Measurements from ENCODE around the gene MLPH. TPM values are rescaled to one million over a fixed set of nuclear protein-coding genes. Genes with fewer than 3 reads are reported as not detected.

MLPH gene
- total RNA-seq, 2 experiments from 2014 or later = not detected

DNA sequence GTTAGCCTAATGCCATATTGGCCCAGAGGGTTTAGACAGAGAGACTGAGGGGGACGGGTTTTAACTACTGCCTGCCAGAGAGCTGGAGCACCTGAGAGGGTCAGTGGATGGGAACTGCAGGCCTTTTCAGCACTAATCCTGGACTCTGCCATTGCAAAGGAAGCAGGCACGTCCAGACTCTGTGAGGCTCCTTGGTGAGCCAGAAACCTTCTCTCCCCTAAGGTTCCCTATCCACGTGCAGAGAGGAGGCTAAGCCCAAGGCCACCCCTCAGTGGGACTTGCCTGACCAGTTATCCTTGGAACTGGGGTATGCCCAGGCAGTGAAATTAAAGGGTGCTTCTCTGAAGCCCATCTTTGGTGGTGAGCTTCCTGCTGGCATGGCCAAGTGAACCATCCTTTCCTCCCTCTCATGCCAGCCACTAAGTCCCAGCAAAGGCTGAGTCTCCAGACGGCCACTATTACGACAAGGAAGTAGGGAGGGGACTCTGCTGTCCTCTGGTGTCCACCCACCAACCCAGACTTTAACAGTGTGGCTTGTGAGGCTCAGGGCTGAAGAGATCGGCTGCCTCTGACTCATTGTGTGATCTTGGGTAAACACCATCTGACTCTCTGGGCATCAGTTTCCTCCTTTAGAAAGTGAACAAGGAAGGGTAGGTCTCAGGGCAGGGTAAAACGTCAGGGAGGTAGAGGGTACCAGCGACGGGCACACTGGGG lies 3.9 kb upstream of the MLPH start:
- Mint-ChIP-seq H3K9me3 (ENCODE audit: insufficient read depth) (no peaks in the 10 kb centered on the region), H3K27me3 (ENCODE audit: low read depth) (peaks cover 43% of the 10 kb centered on the region), H3K36me3 (ENCODE audit: low read depth) (no peaks in the 10 kb centered on the region), H3K4me3 (no peak overlapping the region), H3K27ac (no peak overlapping the region), H3K4me1 (ENCODE audit: low read depth) (no peaks in the 10 kb centered on the region)
- DNase-seq = no peak
- ChIA-PET CTCF (interaction anchor here (3.0 kb wide), 1 partner anchor 62 kb away, joined by 10 read pairs; no protein-coding TSS in a partner anchor), POLR2A (no interaction called here)
- no peak for ATAC-seq

DNA sequence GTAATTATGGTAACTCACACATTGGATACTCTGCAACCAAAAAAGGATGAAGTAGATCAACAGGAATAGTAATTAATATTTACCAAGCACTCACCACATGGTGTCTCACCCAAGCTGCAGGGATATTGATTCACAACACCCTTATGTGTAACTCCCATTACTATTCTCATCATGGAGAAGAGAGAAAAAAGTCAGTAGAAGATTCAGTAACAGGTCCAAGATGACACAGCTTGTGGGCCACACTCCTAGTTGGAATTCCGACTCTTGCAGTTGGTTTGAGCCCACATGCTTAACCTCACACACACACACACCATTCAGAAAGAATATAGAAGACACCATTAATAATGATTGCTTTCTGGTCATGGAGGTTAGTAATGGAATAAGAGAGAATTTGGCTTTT lies 1.7 kb upstream of the MLPH start:
- Mint-ChIP-seq H3K4me1 (ENCODE audit: low read depth) (no peaks in the 10 kb centered on the region), H3K27ac (no peak overlapping the region), H3K36me3 (ENCODE audit: low read depth) (no peaks in the 10 kb centered on the region), H3K9me3 (ENCODE audit: insufficient read depth) (peaks cover under 1% of the 10 kb centered on the region), H3K4me3 (no peak overlapping the region), H3K27me3 (ENCODE audit: low read depth) (peaks cover 50% of the 10 kb centered on the region)
- POLR2A ChIA-PET = no interaction called here
- no peak for ATAC-seq
- CTCF ChIA-PET = interaction anchor here (2.1 kb wide), 1 partner anchor 9 kb away, joined by 5 read pairs; no protein-coding TSS in a partner anchor
- DNase-seq = no peak

DNA sequence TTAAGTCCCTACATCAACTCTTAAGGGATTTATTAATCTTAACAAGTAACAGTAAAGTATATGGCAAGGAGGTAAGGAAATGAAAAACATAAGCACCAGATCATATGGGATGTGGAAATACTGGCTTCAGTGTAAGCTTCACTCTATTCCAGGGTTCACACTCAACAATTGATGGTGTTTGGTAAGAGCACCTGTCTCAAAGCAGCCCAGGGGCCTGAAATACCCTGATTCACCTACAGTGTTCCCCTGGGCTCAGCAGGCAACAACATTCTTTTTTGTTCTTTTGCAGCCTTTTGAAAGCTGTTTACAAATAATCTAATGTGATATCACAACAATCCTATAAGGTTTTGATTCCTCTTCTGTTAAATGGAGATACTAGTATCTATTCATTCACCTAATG lies 1.2 kb upstream of the MLPH start:
- Mint-ChIP-seq H3K27ac (no peak overlapping the region), H3K36me3 (ENCODE audit: low read depth) (no peaks in the 10 kb centered on the region), H3K4me3 (no peak overlapping the region), H3K4me1 (ENCODE audit: low read depth) (no peaks in the 10 kb centered on the region), H3K27me3 (ENCODE audit: low read depth) (peaks cover 48% of the 10 kb centered on the region), H3K9me3 (ENCODE audit: insufficient read depth) (peaks cover 6% of the 10 kb centered on the region)
- DNase-seq (no peak), ATAC-seq (no peak)
- CTCF ChIA-PET = interaction anchor here (2.1 kb wide), 1 partner anchor 9 kb away, joined by 5 read pairs; no protein-coding TSS in a partner anchor
- POLR2A ChIA-PET = no interaction called here

DNA sequence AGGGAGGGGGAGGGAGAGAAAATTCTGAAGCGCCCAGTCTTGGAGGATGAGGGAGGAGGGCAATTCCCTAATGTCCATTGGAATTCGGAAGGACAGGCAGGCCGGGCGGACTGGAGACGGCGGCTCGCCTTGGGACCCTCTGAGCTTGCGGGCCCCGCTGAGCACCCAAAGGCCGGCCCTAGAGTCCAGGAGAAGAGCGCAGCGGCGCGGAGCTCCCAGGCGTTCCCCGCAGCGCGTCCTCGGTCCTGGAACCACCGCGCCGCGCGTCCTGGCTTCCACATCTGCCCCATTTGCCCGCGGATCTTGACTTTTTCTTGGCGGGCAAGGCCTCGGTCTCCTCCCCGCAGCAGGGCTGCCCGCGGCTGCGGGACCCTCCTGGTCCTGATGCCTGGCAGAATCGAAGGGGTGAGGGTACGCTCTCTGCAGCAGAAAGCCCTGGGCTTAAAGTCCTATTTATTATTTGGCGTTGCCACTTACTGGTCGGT lies 675 bp upstream of the MLPH start:
- Mint-ChIP-seq H3K4me3 (no peak overlapping the region), H3K36me3 (ENCODE audit: low read depth) (peaks cover 1% of the 10 kb centered on the region), H3K27me3 (ENCODE audit: low read depth) (peaks cover 48% of the 10 kb centered on the region), H3K9me3 (ENCODE audit: insufficient read depth) (peaks cover 12% of the 10 kb centered on the region), H3K4me1 (ENCODE audit: low read depth) (no peaks in the 10 kb centered on the region), H3K27ac (no peak overlapping the region)
- ATAC-seq = no peak
- POLR2A ChIA-PET = no interaction called here
- no peak for DNase-seq
- CTCF ChIA-PET = interaction anchor here (2.1 kb wide), 1 partner anchor 10 kb away, joined by 5 read pairs; no protein-coding TSS in a partner anchor

DNA sequence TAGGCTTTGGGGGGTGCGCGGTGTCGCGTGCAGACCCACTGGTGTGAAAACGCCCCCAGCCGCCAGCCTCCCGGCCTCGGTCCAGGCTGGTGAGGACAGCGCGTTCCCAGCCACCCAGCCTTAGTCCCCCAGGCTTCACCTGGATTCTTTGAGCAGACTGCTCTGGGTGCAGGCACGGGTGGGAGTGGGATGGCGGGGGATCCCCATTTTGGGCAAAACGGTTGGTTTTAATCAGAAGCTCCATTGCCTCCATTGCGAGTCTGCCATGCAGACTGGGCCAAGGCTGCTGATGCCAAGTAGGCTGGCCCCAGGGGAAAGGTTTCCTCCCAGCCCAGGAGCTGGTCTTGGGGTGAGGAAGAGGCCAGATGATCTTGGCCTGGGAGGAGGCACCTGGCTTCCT lies 445 bp downstream of the MLPH start:
- Mint-ChIP-seq H3K4me3 (no peak overlapping the region), H3K27ac (no peak overlapping the region), H3K36me3 (ENCODE audit: low read depth) (peaks cover 3% of the 10 kb centered on the region), H3K27me3 (ENCODE audit: low read depth) (peaks cover 46% of the 10 kb centered on the region), H3K4me1 (ENCODE audit: low read depth) (no peaks in the 10 kb centered on the region), H3K9me3 (ENCODE audit: insufficient read depth) (peaks cover 17% of the 10 kb centered on the region)
- ChIA-PET CTCF (interaction anchor here (2.1 kb wide), 1 partner anchor 11 kb away, joined by 5 read pairs; no protein-coding TSS in a partner anchor), POLR2A (no interaction called here)
- ATAC-seq (no peak), DNase-seq (no peak)

DNA sequence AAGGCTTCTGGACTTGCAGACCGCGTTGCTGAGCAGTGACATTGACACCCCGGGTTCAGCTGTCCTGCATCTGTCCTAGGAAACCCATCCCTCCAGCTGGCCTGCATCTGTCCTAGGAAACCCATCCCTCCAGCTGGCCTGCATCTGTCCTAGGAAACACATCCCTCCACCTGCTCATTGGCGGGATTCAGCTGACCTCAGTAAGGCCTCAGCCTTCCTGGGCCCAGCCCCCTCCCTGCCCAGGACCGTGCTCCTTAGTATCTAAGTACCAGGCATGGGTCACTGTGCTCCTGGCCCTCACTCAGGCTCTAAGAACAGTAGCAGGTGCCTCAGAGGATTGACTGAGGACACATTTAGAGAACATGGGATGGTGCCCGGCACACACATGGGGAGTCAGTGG lies 1.2 kb downstream of the MLPH start:
- Mint-ChIP-seq H3K27ac (no peak overlapping the region), H3K36me3 (ENCODE audit: low read depth) (peaks cover 3% of the 10 kb centered on the region), H3K9me3 (ENCODE audit: insufficient read depth) (peaks cover 17% of the 10 kb centered on the region), H3K27me3 (ENCODE audit: low read depth) (peaks cover 46% of the 10 kb centered on the region), H3K4me3 (no peak overlapping the region), H3K4me1 (ENCODE audit: low read depth) (no peaks in the 10 kb centered on the region)
- DNase-seq (no peak), ATAC-seq (no peak)
- CTCF ChIA-PET = interaction anchor here (1.3 kb wide), 1 partner anchor 67 kb away, joined by 4 read pairs; no protein-coding TSS in a partner anchor
- POLR2A ChIA-PET = no interaction called here

DNA sequence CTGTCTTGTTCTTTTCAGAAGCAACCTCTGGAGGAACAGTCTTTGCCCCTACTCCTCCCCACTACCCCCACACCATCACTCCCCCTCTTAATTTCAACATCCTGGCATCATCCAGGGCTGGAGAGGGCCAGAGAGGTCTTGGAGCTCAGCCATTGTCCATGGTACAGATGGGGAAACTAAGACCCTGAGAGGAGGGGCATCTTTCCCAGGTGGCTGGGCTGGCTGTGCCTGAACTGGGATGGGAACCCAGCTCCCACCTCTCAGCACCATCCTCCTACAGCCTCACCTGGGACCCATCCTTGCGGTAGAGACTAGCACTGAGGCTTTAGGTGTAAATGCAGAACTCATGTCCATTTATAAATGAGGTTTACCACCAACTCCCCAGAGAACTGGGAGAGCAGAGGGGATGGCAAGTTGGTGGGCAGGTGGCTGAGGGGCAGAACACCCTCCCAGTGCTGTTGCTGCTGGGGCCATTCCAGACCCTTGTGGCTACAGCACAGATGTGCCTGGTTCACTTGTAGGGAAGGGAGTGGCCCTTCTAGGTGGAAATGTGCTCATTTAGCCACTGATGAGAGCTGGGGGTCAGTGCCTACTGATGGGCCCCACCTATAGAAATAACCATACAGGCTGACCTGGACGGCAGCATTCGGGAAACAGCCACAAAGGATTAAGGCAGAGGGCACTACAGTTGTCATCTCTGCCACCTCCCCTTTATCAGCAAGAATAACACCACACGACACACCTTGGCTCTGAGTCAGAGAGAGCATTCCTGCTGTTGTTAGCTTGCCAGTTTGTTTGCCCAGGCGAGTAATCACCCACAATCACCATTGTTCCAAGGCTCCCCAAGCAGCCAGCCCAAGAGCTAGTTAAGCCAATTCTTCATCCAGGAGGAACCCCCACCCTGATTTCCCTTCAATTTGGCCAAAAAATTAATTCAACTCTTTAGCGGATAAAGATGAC lies 2.1 kb downstream of the MLPH start:
- no peak overlapping the region for H3K4me3 Mint-ChIP-seq
- H3K4me1 Mint-ChIP-seq (ENCODE audit: low read depth) = no peaks in the 10 kb centered on the region
- H3K27ac Mint-ChIP-seq = no peak overlapping the region
- CTCF ChIA-PET = interaction anchor here (1.3 kb wide), 1 partner anchor 68 kb away, joined by 4 read pairs; no protein-coding TSS in a partner anchor
- peaks cover 45% of the 10 kb centered on the region for H3K27me3 Mint-ChIP-seq (ENCODE audit: low read depth)
- POLR2A ChIA-PET = no interaction called here
- H3K9me3 Mint-ChIP-seq (ENCODE audit: insufficient read depth) = peaks cover 17% of the 10 kb centered on the region
- DNase-seq (no peak), ATAC-seq (no peak)
- peaks cover 3% of the 10 kb centered on the region for H3K36me3 Mint-ChIP-seq (ENCODE audit: low read depth)

DNA sequence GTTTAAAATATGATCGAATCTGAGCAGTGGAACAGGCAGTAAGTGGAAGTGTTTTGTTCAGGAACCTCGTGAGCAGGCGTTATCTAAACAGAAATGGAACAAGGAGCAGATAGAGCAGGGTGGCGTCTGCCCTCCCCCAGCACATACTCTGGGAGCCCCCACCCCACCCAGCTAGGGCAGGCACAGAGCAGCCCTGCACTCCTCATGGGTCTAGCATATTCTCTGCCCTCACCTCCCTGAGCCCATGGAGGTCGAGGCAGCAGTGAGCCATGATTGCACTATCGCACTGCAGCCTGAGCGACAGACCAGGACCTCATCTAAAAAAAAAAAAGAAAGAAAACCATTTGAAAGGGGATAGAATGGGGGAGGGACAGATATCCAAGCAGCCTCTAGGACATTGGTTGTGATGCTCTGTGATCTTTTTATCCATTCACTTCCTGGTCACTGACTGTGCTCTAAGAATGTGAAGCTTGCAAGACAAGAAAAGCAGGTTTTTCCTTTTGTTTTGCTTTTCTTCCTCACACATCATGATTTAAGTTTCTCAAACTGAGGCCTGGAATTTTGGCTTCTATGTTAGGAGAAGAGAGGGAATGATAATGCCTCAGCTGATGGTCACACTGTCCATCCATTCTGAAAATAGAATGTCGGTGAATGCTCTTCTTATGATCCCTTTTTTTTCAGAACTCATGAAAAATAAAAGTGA lies 3.1 kb downstream of the MLPH start:
- H3K36me3 Mint-ChIP-seq (ENCODE audit: low read depth) = peaks cover 3% of the 10 kb centered on the region
- peaks cover 17% of the 10 kb centered on the region for H3K9me3 Mint-ChIP-seq (ENCODE audit: insufficient read depth)
- ATAC-seq (no peak), DNase-seq (no peak)
- ChIA-PET POLR2A (interaction anchor here (0.7 kb wide), 1 partner anchor 154 kb away, joined by 4 read pairs; no protein-coding TSS in a partner anchor), CTCF (no interaction called here)
- H3K27me3 Mint-ChIP-seq (ENCODE audit: low read depth) = peaks cover 44% of the 10 kb centered on the region
- no peak overlapping the region for H3K27ac Mint-ChIP-seq
- no peak overlapping the region for H3K4me3 Mint-ChIP-seq
- no peaks in the 10 kb centered on the region for H3K4me1 Mint-ChIP-seq (ENCODE audit: low read depth)

DNA sequence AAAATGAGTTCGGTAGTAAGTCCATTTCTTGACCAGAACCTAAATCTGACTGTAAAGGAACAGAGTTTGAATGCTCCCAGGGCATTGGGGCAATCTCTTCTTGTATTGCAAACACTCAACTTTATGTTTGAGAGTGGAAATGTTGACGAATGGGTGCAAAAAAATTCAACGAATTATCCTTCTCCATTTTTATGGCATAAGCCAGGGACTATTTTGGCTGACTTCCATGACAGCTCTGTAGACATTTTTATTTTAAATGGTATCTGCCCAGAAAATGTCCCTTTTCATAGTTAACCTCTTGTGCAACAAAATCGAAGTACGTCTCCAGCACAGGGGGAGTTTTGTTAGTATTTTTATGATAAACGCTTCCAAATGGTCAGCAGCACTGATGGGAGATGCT lies 3.7 kb downstream of the MLPH start:
- peaks cover 17% of the 10 kb centered on the region for H3K9me3 Mint-ChIP-seq (ENCODE audit: insufficient read depth)
- H3K27me3 Mint-ChIP-seq (ENCODE audit: low read depth) = peaks cover 40% of the 10 kb centered on the region
- no peak for DNase-seq
- no peaks in the 10 kb centered on the region for H3K4me1 Mint-ChIP-seq (ENCODE audit: low read depth)
- H3K4me3 Mint-ChIP-seq = no peak overlapping the region
- ChIA-PET CTCF (no interaction called here), POLR2A (interaction anchor here (0.7 kb wide), 1 partner anchor 154 kb away, joined by 4 read pairs; no protein-coding TSS in a partner anchor)
- peaks cover 3% of the 10 kb centered on the region for H3K36me3 Mint-ChIP-seq (ENCODE audit: low read depth)
- no peak for ATAC-seq
- H3K27ac Mint-ChIP-seq = no peak overlapping the region

DNA sequence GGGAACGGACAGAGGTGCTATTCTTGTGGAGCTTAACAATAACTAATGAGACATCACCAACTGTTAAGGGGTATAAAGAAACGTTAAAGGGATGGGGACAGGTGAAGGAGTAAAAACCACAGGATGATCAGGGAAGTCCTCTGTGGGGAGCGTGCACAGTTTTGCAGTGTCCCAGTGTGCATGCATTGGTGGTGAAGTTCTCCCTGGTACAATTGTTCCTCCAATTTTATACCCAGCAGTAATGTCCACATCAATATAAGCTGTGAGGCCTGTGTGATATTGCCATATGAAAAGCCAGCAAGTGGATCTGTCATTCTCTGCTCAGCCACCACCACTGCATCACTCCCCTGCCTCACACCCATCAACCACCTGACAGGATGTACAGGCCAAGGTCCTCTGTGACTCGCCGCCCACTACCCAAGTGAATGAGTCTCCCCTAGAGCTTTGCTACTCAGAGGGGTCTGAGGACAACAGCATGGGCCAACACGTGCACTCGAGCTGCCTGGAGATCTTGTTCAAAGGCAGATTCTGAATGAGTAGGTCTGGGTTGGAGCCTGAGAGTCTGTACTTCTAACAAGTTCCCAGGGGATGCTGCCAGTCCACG lies 4.6 kb downstream of the MLPH start:
- DNase-seq (no peak), ATAC-seq (no peak)
- POLR2A ChIA-PET = no interaction called here
- CTCF ChIA-PET = no interaction called here
- Mint-ChIP-seq H3K4me1 (ENCODE audit: low read depth) (no peaks in the 10 kb centered on the region), H3K9me3 (ENCODE audit: insufficient read depth) (peaks cover 17% of the 10 kb centered on the region), H3K4me3 (no peak overlapping the region), H3K27ac (no peak overlapping the region), H3K36me3 (ENCODE audit: low read depth) (peaks cover 3% of the 10 kb centered on the region), H3K27me3 (ENCODE audit: low read depth) (peaks cover 35% of the 10 kb centered on the region)

DNA sequence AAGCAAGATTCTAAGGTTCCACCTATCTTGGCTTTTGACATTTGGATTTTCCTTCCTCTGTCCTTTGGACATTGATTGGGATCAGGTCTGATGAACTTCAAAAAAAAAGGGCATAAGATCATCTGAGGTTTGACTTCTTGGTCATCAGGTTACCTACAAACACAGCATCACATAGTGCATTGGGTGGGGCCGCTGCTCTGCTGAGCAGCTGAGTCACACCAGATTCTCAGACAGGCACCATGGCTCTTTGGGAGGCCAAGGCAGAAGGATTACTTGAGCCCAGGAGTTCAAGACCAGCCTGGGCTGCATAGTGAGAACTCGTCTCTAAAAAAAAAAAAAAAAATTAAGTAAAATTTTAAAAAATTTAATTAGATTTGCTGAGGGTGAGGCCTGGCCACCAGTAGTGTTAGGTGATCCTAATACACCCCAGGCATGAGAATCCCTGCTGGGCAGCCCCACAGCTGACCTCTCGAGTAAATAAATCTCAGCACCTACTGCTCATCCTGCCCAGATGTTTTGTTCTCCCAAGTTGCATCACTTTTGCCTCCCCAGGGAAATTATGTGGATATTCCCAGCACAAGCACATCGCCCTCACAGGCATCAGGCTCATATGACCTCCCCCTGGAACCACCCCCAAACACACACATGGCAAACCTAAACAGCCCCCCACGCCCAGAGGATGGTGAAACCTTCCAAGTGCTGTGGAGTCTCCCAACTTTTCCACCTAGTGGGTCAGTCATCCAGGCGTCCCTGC lies 5.3 kb downstream of the MLPH start:
- CTCF ChIA-PET = no interaction called here
- peaks cover 3% of the 10 kb centered on the region for H3K36me3 Mint-ChIP-seq (ENCODE audit: low read depth)
- POLR2A ChIA-PET = no interaction called here
- peaks cover 32% of the 10 kb centered on the region for H3K27me3 Mint-ChIP-seq (ENCODE audit: low read depth)
- peaks cover 17% of the 10 kb centered on the region for H3K9me3 Mint-ChIP-seq (ENCODE audit: insufficient read depth)
- no peak overlapping the region for H3K4me3 Mint-ChIP-seq
- DNase-seq (no peak), ATAC-seq (no peak)
- H3K27ac Mint-ChIP-seq = no peak overlapping the region
- no peaks in the 10 kb centered on the region for H3K4me1 Mint-ChIP-seq (ENCODE audit: low read depth)

Measured in activated CD8-positive, alpha-beta T cell treated with anti-CD3 and anti-CD28 coated beads, Interleukin-2, amount 10 ng/mL, durations not matched to agents 7 days and 5 days (primary cell).